ENCODE data around the gene TXNL1.

TXNL1 gene

GRCh38 chr18:56570978-56571377, 67.4 kb downstream of the TXNL1 start:
- no peak for DNase-seq (ENCODE audit: low read depth)

- DNase-seq (ENCODE audit: low read depth), result no peak
Observed at GRCh38 chr18:56569416-56569815, 69.0 kb downstream of the TXNL1 start.

- DNase-seq (ENCODE audit: low read depth), result no peak
Observed at GRCh38 chr18:56568986-56569385, 69.4 kb downstream of the TXNL1 start.

- DNase-seq (ENCODE audit: low read depth), result no peak
Observed at GRCh38 chr18:56565551-56566345, 72.6 kb downstream of the TXNL1 start.

GRCh38 chr18:56565046-56565445, 73.3 kb downstream of the TXNL1 start:
- no peak for DNase-seq (ENCODE audit: low read depth)

GRCh38 chr18:56563568-56563967, 74.8 kb downstream of the TXNL1 start:
- no peak for DNase-seq (ENCODE audit: low read depth)

- DNase-seq (ENCODE audit: low read depth), result no peak
Observed at GRCh38 chr18:56562479-56562878, 75.9 kb downstream of the TXNL1 start.

GRCh38 chr18:56560992-56561391, 77.4 kb downstream of the TXNL1 start:
- DNase-seq (ENCODE audit: low read depth), result no peak

- no peak for DNase-seq (ENCODE audit: low read depth)
Observed at GRCh38 chr18:56559044-56559443, 79.3 kb downstream of the TXNL1 start.

GRCh38 chr18:56556907-56557306, 81.5 kb downstream of the TXNL1 start:
- DNase-seq (ENCODE audit: low read depth), result no peak

- no peak for DNase-seq (ENCODE audit: low read depth)
Observed at GRCh38 chr18:56550121-56550520, 88.3 kb downstream of the TXNL1 start.
